Astrocyte of the spinal cord (primary cell): ENCODE results near the gene PACSIN2.
A peak's percentile ranks its signal among the peaks of the same experiment; 100 is the strongest.

Source experiments
- DNase-seq: peaks from one replicate; pipeline ENCODE4 v3.0.0; 2011; ENCODE audit warnings: low read depth, low spot score
- H3K4me3 ChIP-seq: 2 replicates; pipeline ENCODE4 v1.5.1; 2011; ENCODE audit warnings: low read depth, mild to moderate bottlenecking, low read length, moderate library complexity
- in situ Hi-C: cut with HindIII; loops from 2 replicates; pipeline ENCODE4 v1.10.0; 2017; ENCODE audit warnings: low sequenced_read_pairs
- TF ChIP-seq, protein P1 (sequence below): IDR thresholded peaks from 2 replicates; pipeline ENCODE4 v1.5.1; 2012; ENCODE audit warnings: low read depth, mild to moderate bottlenecking, low read length, inconsistent platforms

The PACSIN2 gene

DNA sequence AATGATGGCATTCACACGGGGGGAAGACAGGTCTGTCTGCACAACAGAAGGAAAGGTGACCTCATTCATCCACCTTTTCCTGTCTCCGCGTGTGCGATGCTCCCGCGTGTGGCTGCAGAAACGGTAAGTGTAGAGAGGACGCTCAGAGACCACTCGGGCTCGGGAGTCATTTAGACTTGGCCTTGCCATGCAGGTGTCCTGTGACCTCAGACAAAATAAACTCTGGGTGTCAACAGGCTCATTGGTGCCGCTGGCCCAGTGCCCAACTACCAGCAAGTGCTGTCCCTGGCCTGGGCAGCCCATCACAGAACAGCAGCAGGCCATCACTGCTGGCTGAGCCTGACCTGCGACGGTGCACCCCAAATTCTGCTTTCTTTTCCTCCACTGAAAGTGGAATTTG is 109.7 kb downstream of the PACSIN2 start:
- no peak for DNase-seq
- in situ Hi-C loops, result no loop called here
- no peak overlapping the region for H3K4me3 ChIP-seq
- TF ChIP-seq, protein P1, sequence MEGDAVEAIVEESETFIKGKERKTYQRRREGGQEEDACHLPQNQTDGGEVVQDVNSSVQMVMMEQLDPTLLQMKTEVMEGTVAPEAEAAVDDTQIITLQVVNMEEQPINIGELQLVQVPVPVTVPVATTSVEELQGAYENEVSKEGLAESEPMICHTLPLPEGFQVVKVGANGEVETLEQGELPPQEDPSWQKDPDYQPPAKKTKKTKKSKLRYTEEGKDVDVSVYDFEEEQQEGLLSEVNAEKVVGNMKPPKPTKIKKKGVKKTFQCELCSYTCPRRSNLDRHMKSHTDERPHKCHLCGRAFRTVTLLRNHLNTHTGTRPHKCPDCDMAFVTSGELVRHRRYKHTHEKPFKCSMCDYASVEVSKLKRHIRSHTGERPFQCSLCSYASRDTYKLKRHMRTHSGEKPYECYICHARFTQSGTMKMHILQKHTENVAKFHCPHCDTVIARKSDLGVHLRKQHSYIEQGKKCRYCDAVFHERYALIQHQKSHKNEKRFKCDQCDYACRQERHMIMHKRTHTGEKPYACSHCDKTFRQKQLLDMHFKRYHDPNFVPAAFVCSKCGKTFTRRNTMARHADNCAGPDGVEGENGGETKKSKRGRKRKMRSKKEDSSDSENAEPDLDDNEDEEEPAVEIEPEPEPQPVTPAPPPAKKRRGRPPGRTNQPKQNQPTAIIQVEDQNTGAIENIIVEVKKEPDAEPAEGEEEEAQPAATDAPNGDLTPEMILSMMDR, result no peak

GRCh38 chr22:42904050-42904449 is 110.9 kb downstream of the PACSIN2 start:
- TF ChIP-seq, protein P1, result no peak
- H3K4me3 ChIP-seq, result no peak overlapping the region
- in situ Hi-C loops, result no loop called here
- no peak for DNase-seq

GRCh38 chr22:42902875-42903510 is 112.0 kb downstream of the PACSIN2 start:
- DNase-seq, result peak; percentile 58
- H3K4me3 ChIP-seq, result no peak overlapping the region
- TF ChIP-seq, protein P1, result peak; percentile 17
- in situ Hi-C loops, result no loop called here

DNA sequence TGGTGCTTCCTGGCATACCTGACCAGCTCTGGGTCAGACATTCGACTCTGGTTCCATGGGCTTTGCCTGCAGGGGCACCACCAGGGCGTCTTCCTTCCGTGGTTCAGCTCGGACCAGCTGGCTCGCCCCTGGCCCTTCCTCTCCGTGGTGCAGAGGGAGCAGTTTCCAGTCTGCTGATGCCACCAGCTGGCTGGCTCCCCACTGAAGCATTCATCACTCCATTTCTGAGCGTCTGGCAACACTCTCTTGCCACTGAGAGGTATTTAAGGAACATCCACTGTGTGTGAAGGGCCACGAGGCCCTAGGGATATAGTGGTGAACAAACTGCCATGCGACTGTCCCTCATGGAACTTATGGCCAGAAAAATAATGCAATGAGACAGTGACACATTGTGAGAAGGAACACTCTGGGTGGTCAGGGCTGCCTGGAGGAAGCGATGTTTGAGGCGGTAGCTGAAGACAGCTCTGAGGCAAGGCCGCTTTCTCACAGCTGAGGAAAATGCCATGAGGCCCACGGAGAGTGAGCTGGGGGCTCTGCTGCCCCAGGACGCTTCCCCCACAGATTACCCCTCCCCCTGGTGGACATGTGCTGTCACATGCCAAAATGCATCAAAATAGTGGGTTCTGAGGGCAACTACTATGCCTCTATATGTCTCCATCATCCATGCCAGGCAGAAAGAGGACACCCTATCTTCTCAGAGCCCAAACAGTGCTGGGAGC is 113.0 kb downstream of the PACSIN2 start:
- DNase-seq, result no peak
- H3K4me3 ChIP-seq, result no peak overlapping the region
- TF ChIP-seq, protein P1, result peak; percentile 36
- in situ Hi-C loops, result no loop called here

- TF ChIP-seq, protein P1, result no peak
- no peak for DNase-seq
- H3K4me3 ChIP-seq, result no peak overlapping the region
- in situ Hi-C loops, result no loop called here
Observed at GRCh38 chr22:42897960-42898359, 117.0 kb downstream of the PACSIN2 start.

DNA sequence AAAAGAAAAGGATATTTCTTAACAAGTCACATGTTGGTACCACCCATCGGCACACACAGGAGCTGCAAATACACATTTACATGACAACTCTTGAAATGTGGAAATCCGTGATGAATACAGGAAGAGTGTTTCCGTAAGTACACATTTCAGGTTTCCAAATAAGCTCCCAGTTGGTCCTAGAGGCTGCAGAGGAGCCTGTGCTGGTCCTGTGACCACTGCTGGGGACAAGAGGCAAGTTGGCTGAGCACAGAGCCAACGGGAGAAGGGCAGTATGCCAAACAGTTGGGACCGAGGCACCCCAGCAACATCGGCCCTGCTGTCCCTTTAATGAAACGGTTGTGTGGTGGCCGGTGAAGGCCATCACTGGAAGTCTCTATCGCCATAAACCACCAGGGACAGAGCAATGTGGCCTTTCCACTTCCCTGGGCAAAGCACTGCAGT is 119.4 kb downstream of the PACSIN2 start:
- DNase-seq, result no peak
- in situ Hi-C loops, result no loop called here
- H3K4me3 ChIP-seq, result no peak overlapping the region
- TF ChIP-seq, protein P1, result no peak
